PC-3 (cell line): ENCODE results near the gene RSU1. TPM values are rescaled to one million over a fixed set of nuclear protein-coding genes. Genes with fewer than 3 reads are reported as not detected.

Experiments used
- ATAC-seq: fragments of 200-7000 bp; cut with Tn5 transposase; 2 replicates; pipeline ENCODE4 v1.9.1; 2020; ENCODE audit warnings: mild to moderate bottlenecking, moderate library complexity
- Bru-seq: library from RNA; stranded (reverse); fragments of 400-500 nt; gene quantifications from one replicate; lab custom pipeline; 2021; lab: Mats Ljungman, UMichigan
- BruChase-seq, 2 experiments: library from RNA; stranded (reverse); fragments of 400-500 nt; gene quantifications; one replicate each; lab custom pipeline; 2021; lab: Mats Ljungman, UMichigan
- BruUV-seq: library from RNA; stranded (reverse); fragments of 400-500 nt; replicated peaks from 2 replicates; lab custom pipeline; 2021; lab: Mats Ljungman, UMichigan
- CTCF ChIA-PET: fragments of 300-600 bp; sonication (Branson Sonifier 250); formaldehyde crosslinking; loops from one replicate; lab custom pipeline; 2022; ENCODE audit warnings: antibody characterized with exemption; lab: Charles Lee
- POLR2A ChIA-PET: fragments of 300-600 bp; sonication (Branson Sonifier 250); formaldehyde crosslinking; loops from one replicate; lab custom pipeline; 2022; ENCODE audit warnings: antibody characterized with exemption; ENCODE audit not compliant: unreplicated experiment; lab: Charles Lee
- DNase-seq: peaks from one replicate; pipeline ENCODE4 v3.0.0-alpha.2; 2015
- H2AFZ ChIP-seq: fragments of 300-600 bp; sonication (generic); 2 replicates; pipeline ENCODE4 v1.6.0; 2016; ENCODE audit warnings: antibody characterized with exemption, low read length
- H3F3A ChIP-seq: fragments of 300-600 bp; sonication (generic); one replicate; pipeline ENCODE4 v1.6.0; 2017; ENCODE audit warnings: antibody characterized with exemption, low read length, control low read depth, mild to moderate bottlenecking; ENCODE audit not compliant: unreplicated experiment
- H3K27ac ChIP-seq: fragments of 300-600 bp; sonication (generic); 2 replicates; pipeline ENCODE4 v1.5.1; 2016; ENCODE audit warnings: mild to moderate bottlenecking, low read length
- H3K27me3 ChIP-seq: fragments of 300-600 bp; sonication (generic); 2 replicates; pipeline ENCODE4 v1.6.1; 2016; ENCODE audit warnings: low read length, mixed read lengths
- H3K36me3 ChIP-seq: fragments of 300-600 bp; sonication (generic); 2 replicates; pipeline ENCODE4 v1.6.1; 2016; ENCODE audit warnings: low read depth, mixed run types, low read length, mixed read lengths
- H3K4me1 ChIP-seq: fragments of 300-600 bp; sonication (generic); 2 replicates; pipeline ENCODE4 v1.5.1; 2016; ENCODE audit warnings: low read length; ENCODE audit not compliant: insufficient read depth
- H3K4me2 ChIP-seq: fragments of 300-600 bp; sonication (generic); 2 replicates; pipeline ENCODE4 v1.6.0; 2016; ENCODE audit warnings: low read length
- H3K4me3 ChIP-seq: fragments of 300-600 bp; sonication (generic); 2 replicates; pipeline ENCODE4 v1.5.1; 2016; ENCODE audit warnings: mild to moderate bottlenecking, low read length, mixed read lengths
- H3K79me2 ChIP-seq: fragments of 300-600 bp; sonication (generic); 2 replicates; pipeline ENCODE4 v1.6.1; 2017; ENCODE audit warnings: low read length, mixed read lengths
- H3K9ac ChIP-seq: fragments of 300-600 bp; sonication (generic); 2 replicates; pipeline ENCODE4 v1.6.0; 2016; ENCODE audit warnings: mild to moderate bottlenecking, low read length
- H3K9me2 ChIP-seq: fragments of 300-600 bp; sonication (generic); replicated peaks from 2 replicates; pipeline ENCODE4 v1.6.1; 2016; ENCODE audit warnings: mixed run types, low read length, mixed read lengths
- H3K9me3 ChIP-seq: fragments of 300-600 bp; sonication (generic); 2 replicates; pipeline ENCODE4 v1.6.1; 2016; ENCODE audit warnings: low read length, mixed read lengths
- H4K20me1 ChIP-seq: fragments of 300-600 bp; sonication (generic); 2 replicates; pipeline ENCODE4 v1.6.1; 2016; ENCODE audit warnings: low read length, mixed read lengths
- CTCF ChIP-seq: fragments of 300-600 bp; sonication (generic); conservative IDR thresholded peaks from 2 replicates; pipeline ENCODE4 v1.5.1; 2017; ENCODE audit warnings: antibody characterized with exemption, low read depth, mild to moderate bottlenecking, low read length
- EZH2 ChIP-seq: fragments of 300-600 bp; sonication (generic); IDR thresholded peaks from one replicate; pipeline ENCODE4 v1.6.1; 2017; ENCODE audit warnings: antibody characterized with exemption, mild to moderate bottlenecking, low read length; ENCODE audit not compliant: unreplicated experiment
- EZH2phosphoT487 ChIP-seq: fragments of 300-600 bp; sonication (generic); IDR thresholded peaks from 2 replicates; pipeline ENCODE4 v1.6.1; 2018; ENCODE audit warnings: mild to moderate bottlenecking, antibody characterized with exemption, low read length, borderline replicate concordance
- intact Hi-C: fragments of 100-400 bp; cut with micrococcal nuclease; formaldehyde crosslinking; loops from 2 replicates; pipeline ENCODE4 v1.9.0; 2023
- long read RNA-seq: library from polyadenylated mRNA; unstranded; transcript quantifications from one replicate; pipeline ENCODE4 v2.0.0, GENCODE V29; 2021; ENCODE audit not compliant: unreplicated experiment
- total RNA-seq: library from RNA; depleted of rRNA; stranded (reverse); fragments of >200 nt; gene quantifications from 2 replicates; pipeline ENCODE4 v1.2.3, GENCODE V29; 2014; rRNA removed

The RSU1 gene
- total RNA-seq (21.2 and 26.0 TPM in 2 replicates), Bru-seq, nascent RNA (percentile 63 among the genes with signal in this experiment), BruChase-seq, experiment 1, labeled RNA remaining after a 6-hour chase (percentile 53 among the genes with signal in this experiment), BruChase-seq, experiment 2, labeled RNA remaining after a 2-hour chase (percentile 53 among the genes with signal in this experiment)
- long read RNA-seq, transcript RSU1-205 (8 exons, 3,639 nt), result minor isoform, 15 of 102 reads
- long read RNA-seq, transcript RSU1-201 (9 exons, 3,834 nt), result minor isoform, 26 of 102 reads
- long read RNA-seq, transcript RSU1-203 (8 exons, 3,919 nt), result major isoform, 48 of 102 reads
- long read RNA-seq, partial matches to known transcripts, result 9 of 102 reads
- long read RNA-seq, other reads (novel, unspliced or antisense), result 4 of 102 reads

GRCh38 chr10:16817125-16818019 lies at the start of gene RSU1:
RSU1 (minus strand) TSS chr10:16817424; CDS start chr10:16817081, 343 bp downstream.
- ATAC-seq (peak; percentile 95), DNase-seq (peak; percentile 94)
- Histone ChIP-seq H3K9me2 (no peaks in the 10 kb centered on the region), H3K4me2 (peak within 1 kb of the TSS; percentile 87), H3K36me3 (no peaks in the 10 kb centered on the region), H3K79me2 (peaks cover 34% of the 10 kb centered on the region), H3K27me3 (no peaks in the 10 kb centered on the region), H3F3A (no peaks in the 10 kb centered on the region), H3K4me3 (peak within 1 kb of the TSS; percentile 91), H3K27ac (peak within 1 kb of the TSS; percentile 71), H3K9ac (peak within 1 kb of the TSS; percentile 86), H3K9me3 (no peaks in the 10 kb centered on the region), H2AFZ (peak within 1 kb of the TSS; percentile 81), H3K4me1 (peaks cover 8% of the 10 kb centered on the region; the same call in 1 of the 2 replicates), H4K20me1 (no peaks in the 10 kb centered on the region)
- ChIA-PET POLR2A (interaction anchor here (0.5 to 0.7 kb wide), 7 partner anchors 8 to 826 kb away, joined by 3 to 4 read pairs (median 3); partner anchors contain the start of genes STAM and TRDMT1), CTCF (no interaction called here)
- no TSS peak for BruUV-seq
- TF ChIP-seq EZH2phosphoT487 (no peak), CTCF (no peak), EZH2 (no peak)
- intact Hi-C loops, result loop anchor here (2.0 kb wide), 1 partner anchor 381 kb away; the partner anchor contains the start of gene PTER

GRCh38 chr10:16866541-16867275 lies 49.5 kb upstream of the RSU1 start:
- no peaks in the 10 kb centered on the region for H4K20me1 ChIP-seq
- TF ChIP-seq EZH2phosphoT487 (no peak), EZH2 (no peak), CTCF (no peak)
- DNase-seq, result no peak
- intact Hi-C loops, result no loop called here
- no peaks in the 10 kb centered on the region for H3K9me2 ChIP-seq
- H3K27ac ChIP-seq, result no peak overlapping the region
- no peak overlapping the region for H3K9ac ChIP-seq
- no peak overlapping the region for H3K4me3 ChIP-seq
- no peaks in the 10 kb centered on the region for H3K27me3 ChIP-seq
- H3K4me2 ChIP-seq, result no peak overlapping the region
- peaks cover 8% of the 10 kb centered on the region; the same call in 1 of the 2 replicates for H3K4me1 ChIP-seq
- no peak for ATAC-seq
- ChIA-PET POLR2A (no interaction called here), CTCF (no interaction called here)
- H3K79me2 ChIP-seq, result no peaks in the 10 kb centered on the region
- H3F3A ChIP-seq, result no peaks in the 10 kb centered on the region
- H3K36me3 ChIP-seq, result no peaks in the 10 kb centered on the region
- BruUV-seq, result no TSS peak
- no peaks in the 10 kb centered on the region for H3K9me3 ChIP-seq
- H2AFZ ChIP-seq, result no peak overlapping the region
